Tibial artery (tissue), 4 donors: ENCODE measurements around the gene NEK11.

Experiments used
- DNase-seq, 2 donors: peaks; one replicate each; pipeline ENCODE4 v3.0.0-alpha.2; 2019
- H3K27ac ChIP-seq, 2 donors: fragments of 200-600 bp; sonication (generic) in 1 of 2; 1 replicate in 1 of 2; 2 replicates in 1 of 2; pipeline ENCODE4 v1.5.1; 2018 to 2019; ENCODE audit warnings: mild to moderate bottlenecking in 1 of 2
- H3K27me3 ChIP-seq, 2 donors: fragments of 200-600 bp; sonication (generic) in 1 of 2; one replicate each; pipeline versions ENCODE4 v1.5.1 to v1.6.0; 2016 to 2019
- H3K36me3 ChIP-seq, 3 donors: fragments of 200-600 bp; sonication (generic) in 2 of 3; one replicate each; pipeline ENCODE4 v1.5.1; 2016 to 2019; ENCODE audit warnings: mild to moderate bottlenecking in 2 of 3
- H3K4me1 ChIP-seq, 4 donors: fragments of 200-600 bp; sonication (generic) in 2 of 4; 1 replicate in 3 of 4; 2 replicates in 1 of 4; pipeline ENCODE4 v1.5.1; 2016 to 2019
- H3K4me3 ChIP-seq, 2 donors: fragments of 200-600 bp; sonication (generic) in 1 of 2; 1 replicate in 1 of 2; 2 replicates in 1 of 2; pipeline ENCODE4 v1.5.1; 2018 to 2019; ENCODE audit warnings: mild to moderate bottlenecking in 2 of 2
- H3K9me3 ChIP-seq, 3 donors: fragments of 200-600 bp; sonication (generic) in 1 of 3; one replicate each; pipeline ENCODE4 v1.5.1; 2016 to 2019
- CTCF ChIP-seq, 2 experiments: fragments of 200-600 bp in 1 of 2; fragments of 450-650 bp in 1 of 2; IDR thresholded peaks; one replicate each; pipeline ENCODE4 v1.5.1; 2017 to 2019; ENCODE audit warnings: antibody characterized with exemption in 2 of 2, mild to moderate bottlenecking in 1 of 2, moderate library complexity in 1 of 2
- intact Hi-C: fragments of 100-400 bp; cut with DNase I; formaldehyde crosslinking; loops from one replicate; pipeline ENCODE4 v1.15.0; 2023; ENCODE audit warnings: low total_unique reads

The NEK11 gene

GRCh38 chr3:131233900-131234668 lies 207.4 kb downstream of the NEK11 start:
- no peaks in the 10 kb centered on the region for H3K27me3 ChIP-seq
- no peak overlapping the region for H3K27ac ChIP-seq
- TF ChIP-seq CTCF (IDR thresholded peaks at IDR 0.05), result no peak
- no peaks in the 10 kb centered on the region for H3K4me1 ChIP-seq
- intact Hi-C loops, result no loop called here
- no peaks in the 10 kb centered on the region for H3K36me3 ChIP-seq
- no peaks in the 10 kb centered on the region for H3K9me3 ChIP-seq
- DNase-seq, result no peak
- no peak overlapping the region for H3K4me3 ChIP-seq

GRCh38 chr3:131236421-131236820 lies 209.7 kb downstream of the NEK11 start:
- Histone ChIP-seq H3K4me3 (no peak overlapping the region), H3K9me3 (no peaks in the 10 kb centered on the region), H3K36me3 (no peaks in the 10 kb centered on the region), H3K27ac (no peak overlapping the region), H3K27me3 (no peaks in the 10 kb centered on the region), H3K4me1 (no peaks in the 10 kb centered on the region)
- intact Hi-C loops, result no loop called here
- no peak for DNase-seq
- TF ChIP-seq CTCF (IDR thresholded peaks at IDR 0.05), result no peak

GRCh38 chr3:131238496-131238895 lies 211.8 kb downstream of the NEK11 start:
- H3K27me3 ChIP-seq, result no peaks in the 10 kb centered on the region
- no peaks in the 10 kb centered on the region for H3K4me1 ChIP-seq
- DNase-seq, result peak in 1 of 2 donors; percentile 20
- no peaks in the 10 kb centered on the region for H3K9me3 ChIP-seq
- no peak overlapping the region for H3K4me3 ChIP-seq
- no peak overlapping the region for H3K27ac ChIP-seq
- no peak for TF ChIP-seq CTCF (IDR thresholded peaks at IDR 0.05)
- no peaks in the 10 kb centered on the region for H3K36me3 ChIP-seq
- intact Hi-C loops, result no loop called here

- DNase-seq, result no peak
- TF ChIP-seq CTCF (IDR thresholded peaks at IDR 0.05), result no peak
- intact Hi-C loops, result no loop called here
- H3K4me1 ChIP-seq, result no peaks in the 10 kb centered on the region
- no peaks in the 10 kb centered on the region for H3K27me3 ChIP-seq
- no peak overlapping the region for H3K27ac ChIP-seq
- no peaks in the 10 kb centered on the region for H3K9me3 ChIP-seq
- no peak overlapping the region for H3K4me3 ChIP-seq
- no peaks in the 10 kb centered on the region for H3K36me3 ChIP-seq
These were observed 212.6 kb downstream of the NEK11 start for GRCh38 chr3:131239267-131239666.

GRCh38 chr3:131242201-131242600 lies 215.5 kb downstream of the NEK11 start:
- no peaks in the 10 kb centered on the region for H3K27me3 ChIP-seq
- DNase-seq, result no peak
- TF ChIP-seq CTCF (IDR thresholded peaks at IDR 0.05), result no peak
- no peaks in the 10 kb centered on the region for H3K4me1 ChIP-seq
- intact Hi-C loops, result no loop called here
- no peaks in the 10 kb centered on the region for H3K9me3 ChIP-seq
- H3K27ac ChIP-seq, result no peak overlapping the region
- no peaks in the 10 kb centered on the region for H3K36me3 ChIP-seq
- no peak overlapping the region for H3K4me3 ChIP-seq
